GM15510 (cell line): ENCODE results near the gene PKIB.

Experiments used
- POLR2A ChIP-seq: IDR thresholded peaks from 3 replicates; pipeline ENCODE4 v1.6.1; 2011; ENCODE audit warnings: borderline replicate concordance; ENCODE audit not compliant: insufficient read length; ENCODE audit errors: extremely low read depth

Gene PKIB

GRCh38 chr6:122648726-122649125 is 38.5 kb downstream of the PKIB start:
- no peak for TF ChIP-seq POLR2A

GRCh38 chr6:122649701-122650100 is 39.5 kb downstream of the PKIB start:
- no peak for TF ChIP-seq POLR2A

GRCh38 chr6:122650403-122650802 is 40.2 kb downstream of the PKIB start:
- no peak for TF ChIP-seq POLR2A

- TF ChIP-seq POLR2A = no peak
Measured at GRCh38 chr6:122651031-122651430, 40.8 kb downstream of the PKIB start.

- TF ChIP-seq POLR2A = no peak
Measured at GRCh38 chr6:122651604-122652003, 41.4 kb downstream of the PKIB start.

- no peak for TF ChIP-seq POLR2A
Measured at GRCh38 chr6:122652431-122652830, 42.2 kb downstream of the PKIB start.

GRCh38 chr6:122653094-122653493 is 42.9 kb downstream of the PKIB start:
- no peak for TF ChIP-seq POLR2A

GRCh38 chr6:122654012-122654411 is 43.8 kb downstream of the PKIB start:
- no peak for TF ChIP-seq POLR2A

GRCh38 chr6:122657601-122658000 is 47.4 kb downstream of the PKIB start:
- TF ChIP-seq POLR2A = no peak

- no peak for TF ChIP-seq POLR2A
Measured at GRCh38 chr6:122660296-122660695, 50.1 kb downstream of the PKIB start.

GRCh38 chr6:122663981-122664380 is 53.8 kb downstream of the PKIB start:
- no peak for TF ChIP-seq POLR2A

- TF ChIP-seq POLR2A = no peak
Measured at GRCh38 chr6:122665929-122666328, 55.7 kb downstream of the PKIB start.

- no peak for TF ChIP-seq POLR2A
Measured at GRCh38 chr6:122666418-122666817, 56.2 kb downstream of the PKIB start.

- no peak for TF ChIP-seq POLR2A
Measured at GRCh38 chr6:122669418-122669817, 59.2 kb downstream of the PKIB start.

- no peak for TF ChIP-seq POLR2A
Measured at GRCh38 chr6:122669868-122670267, 59.7 kb downstream of the PKIB start.

GRCh38 chr6:122671251-122671650 is 61.0 kb downstream of the PKIB start:
- TF ChIP-seq POLR2A = no peak

- no peak for TF ChIP-seq POLR2A
Measured at GRCh38 chr6:122673343-122673961, 63.2 kb downstream of the PKIB start.
